ENCODE results near the gene PSMD8. TPM values are rescaled to one million over a fixed set of nuclear protein-coding genes. Genes with fewer than 3 reads are reported as not detected.

PSMD8 gene
- total RNA-seq, 1 experiment from 2014 or later: 222 TPM

DNA sequence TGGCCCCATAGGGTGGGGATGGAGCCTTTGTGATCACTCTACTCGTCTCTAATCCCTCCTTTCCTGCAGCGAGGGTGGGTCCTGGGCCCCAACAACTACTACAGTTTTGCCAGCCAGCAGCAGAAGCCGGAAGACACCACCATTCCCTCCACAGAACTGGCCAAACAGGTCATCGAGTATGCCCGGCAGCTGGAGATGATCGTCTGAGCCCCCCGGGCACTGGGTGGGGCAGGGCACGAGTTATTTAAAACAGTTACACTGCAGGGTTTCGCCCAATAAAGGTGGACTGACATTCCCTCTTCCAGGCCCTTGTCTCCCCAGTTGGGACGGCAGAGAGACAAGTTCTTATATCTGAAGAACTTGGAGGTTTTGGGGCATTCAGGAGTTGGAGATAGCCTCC is 8.8 kb downstream of the PSMD8 start:
- H3K27me3 ChIP-seq (ENCODE audit: insufficient read depth, low read depth): no peaks in the 10 kb centered on the region
- peaks cover 10% of the 10 kb centered on the region for H4K20me1 ChIP-seq (ENCODE audit: insufficient read depth)
- ChIA-PET CTCF (no interaction called here), POLR2A (ENCODE audit: unreplicated experiment) (no interaction called here)
- no peak overlapping the region for H3K4me2 ChIP-seq
- no peaks in the 10 kb centered on the region for H3K9me3 ChIP-seq (ENCODE audit: insufficient read depth, low read depth)
- H3K27ac ChIP-seq: no peak overlapping the region
- no peaks in the 10 kb centered on the region for H3K9me2 ChIP-seq (ENCODE audit: insufficient read depth)
- BruUV-seq (replicated peaks): no TSS peak
- H3K36me3 ChIP-seq (ENCODE audit: low read depth): peaks cover 23% of the 10 kb centered on the region; the same call in 1 of the 2 replicates
- H2AFZ ChIP-seq: no peak overlapping the region
- DNase-seq: no peak
- H3K4me1 ChIP-seq (replicated peaks; ENCODE audit: insufficient read depth): no peaks in the 10 kb centered on the region
- H3K79me2 ChIP-seq (ENCODE audit: low read depth): 0 out of 2 replicates have a peak, but pooled peaks cover 3% of the 10 kb centered on the region
- intact Hi-C loops (cut with micrococcal nuclease; ENCODE audit: unreplicated experiment): loop anchor here (10.0 kb wide), 1 partner anchor 478 kb away; the partner anchor contains the start of genes SIPA1L3 and WDR87
- peaks cover 16% of the 10 kb centered on the region; the same call in 1 of the 2 replicates for H3F3A ChIP-seq (ENCODE audit: insufficient read depth, low read depth)
- H3K4me3 ChIP-seq: no peak overlapping the region
- TF ChIP-seq EZH2 (IDR thresholded peaks at IDR 0.05; ENCODE audit: low read depth): no peak
- TF ChIP-seq, protein P1, sequence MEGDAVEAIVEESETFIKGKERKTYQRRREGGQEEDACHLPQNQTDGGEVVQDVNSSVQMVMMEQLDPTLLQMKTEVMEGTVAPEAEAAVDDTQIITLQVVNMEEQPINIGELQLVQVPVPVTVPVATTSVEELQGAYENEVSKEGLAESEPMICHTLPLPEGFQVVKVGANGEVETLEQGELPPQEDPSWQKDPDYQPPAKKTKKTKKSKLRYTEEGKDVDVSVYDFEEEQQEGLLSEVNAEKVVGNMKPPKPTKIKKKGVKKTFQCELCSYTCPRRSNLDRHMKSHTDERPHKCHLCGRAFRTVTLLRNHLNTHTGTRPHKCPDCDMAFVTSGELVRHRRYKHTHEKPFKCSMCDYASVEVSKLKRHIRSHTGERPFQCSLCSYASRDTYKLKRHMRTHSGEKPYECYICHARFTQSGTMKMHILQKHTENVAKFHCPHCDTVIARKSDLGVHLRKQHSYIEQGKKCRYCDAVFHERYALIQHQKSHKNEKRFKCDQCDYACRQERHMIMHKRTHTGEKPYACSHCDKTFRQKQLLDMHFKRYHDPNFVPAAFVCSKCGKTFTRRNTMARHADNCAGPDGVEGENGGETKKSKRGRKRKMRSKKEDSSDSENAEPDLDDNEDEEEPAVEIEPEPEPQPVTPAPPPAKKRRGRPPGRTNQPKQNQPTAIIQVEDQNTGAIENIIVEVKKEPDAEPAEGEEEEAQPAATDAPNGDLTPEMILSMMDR (conservative IDR thresholded peaks at IDR 0.05): no peak

- intact Hi-C loops (cut with micrococcal nuclease; ENCODE audit: unreplicated experiment): loop anchor here (10.0 kb wide), 1 partner anchor 479 kb away; the partner anchor contains the start of genes SIPA1L3 and WDR87
- ChIA-PET CTCF (no interaction called here), POLR2A (ENCODE audit: unreplicated experiment) (no interaction called here)
- Histone ChIP-seq H4K20me1 (ENCODE audit: insufficient read depth) (peaks cover 9% of the 10 kb centered on the region), H3K4me1 (replicated peaks; ENCODE audit: insufficient read depth) (no peaks in the 10 kb centered on the region), H3K4me2 (no peak overlapping the region), H3K9me2 (ENCODE audit: insufficient read depth) (no peaks in the 10 kb centered on the region), H3K27ac (no peak overlapping the region), H2AFZ (no peak overlapping the region), H3F3A (ENCODE audit: insufficient read depth, low read depth) (peaks cover 17% of the 10 kb centered on the region; the same call in 1 of the 2 replicates), H3K9me3 (ENCODE audit: insufficient read depth, low read depth) (no peaks in the 10 kb centered on the region), H3K27me3 (ENCODE audit: insufficient read depth, low read depth) (no peaks in the 10 kb centered on the region), H3K79me2 (ENCODE audit: low read depth) (no peaks in the 10 kb centered on the region), H3K4me3 (no peak overlapping the region), H3K36me3 (ENCODE audit: low read depth) (peaks cover 23% of the 10 kb centered on the region; the same call in 1 of the 2 replicates)
- TF ChIP-seq, protein P1 (conservative IDR thresholded peaks at IDR 0.05): no peak
- BruUV-seq (replicated peaks): no TSS peak
- DNase-seq: no peak
Measured at GRCh38 chr19:38383743-38384142, 9.4 kb downstream of the PSMD8 start.

- peaks cover 22% of the 10 kb centered on the region; the same call in 1 of the 2 replicates for H3F3A ChIP-seq (ENCODE audit: insufficient read depth, low read depth)
- DNase-seq: no peak
- H3K27ac ChIP-seq: no peak overlapping the region
- H3K4me1 ChIP-seq (replicated peaks; ENCODE audit: insufficient read depth): peaks cover 7% of the 10 kb centered on the region; the same call in 1 of the 2 replicates
- intact Hi-C loops (cut with micrococcal nuclease; ENCODE audit: unreplicated experiment): loop anchor here (5.0 to 10.0 kb wide), 2 partner anchors 152 to 480 kb away; partner anchors contain the start of genes SIPA1L3 and WDR87
- peaks cover 16% of the 10 kb centered on the region; the same call in 1 of the 2 replicates for H3K36me3 ChIP-seq (ENCODE audit: low read depth)
- H3K4me3 ChIP-seq: no peak overlapping the region
- no peaks in the 10 kb centered on the region for H3K27me3 ChIP-seq (ENCODE audit: insufficient read depth, low read depth)
- no peaks in the 10 kb centered on the region for H3K9me2 ChIP-seq (ENCODE audit: insufficient read depth)
- ChIA-PET CTCF (no interaction called here), POLR2A (ENCODE audit: unreplicated experiment) (no interaction called here)
- no peak overlapping the region for H2AFZ ChIP-seq
- no peak overlapping the region for H3K4me2 ChIP-seq
- no peaks in the 10 kb centered on the region for H3K79me2 ChIP-seq (ENCODE audit: low read depth)
- H3K9me3 ChIP-seq (ENCODE audit: insufficient read depth, low read depth): no peaks in the 10 kb centered on the region
- no TSS peak for BruUV-seq (replicated peaks)
- peaks cover 6% of the 10 kb centered on the region; the same call in 1 of the 2 replicates for H4K20me1 ChIP-seq (ENCODE audit: insufficient read depth)
- TF ChIP-seq, protein P1 (conservative IDR thresholded peaks at IDR 0.05): no peak; the same call in 1 of the 2 replicates
- TF ChIP-seq EZH2 (IDR thresholded peaks at IDR 0.05; ENCODE audit: low read depth): no peak
Measured at GRCh38 chr19:38384209-38385027, 10.0 kb downstream of the PSMD8 start.
